CD4-positive, alpha-beta T cell treated with Interleukin-17A for 4 hours (primary cell): Measurements from ENCODE around the gene CHIC2.

Experiments used
- DNase-seq: peaks from one replicate; pipeline ENCODE4 v3.0.0-alpha.2; 2020; ENCODE audit warnings: mixed read lengths

The CHIC2 gene

DNA sequence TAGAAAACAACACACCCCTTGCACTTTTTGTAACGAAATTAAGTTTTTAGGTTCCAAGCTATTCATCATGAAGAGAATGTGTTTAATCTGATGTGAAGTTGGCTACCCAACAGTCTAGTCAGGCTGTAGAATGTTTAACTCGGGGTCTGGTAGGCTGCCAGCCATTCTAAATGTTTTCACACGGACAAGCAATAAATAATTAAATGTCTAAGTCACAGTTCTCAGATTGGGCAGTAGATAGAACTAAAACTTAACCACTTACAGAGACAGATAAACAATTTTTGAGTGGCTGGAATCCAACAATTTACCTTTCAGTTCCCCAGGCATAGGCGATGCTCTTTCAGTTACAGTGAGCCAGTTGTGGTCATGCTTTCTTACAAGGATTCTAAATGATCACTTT, 66.5 kb downstream of the CHIC2 start:
- DNase-seq = no peak

DNA sequence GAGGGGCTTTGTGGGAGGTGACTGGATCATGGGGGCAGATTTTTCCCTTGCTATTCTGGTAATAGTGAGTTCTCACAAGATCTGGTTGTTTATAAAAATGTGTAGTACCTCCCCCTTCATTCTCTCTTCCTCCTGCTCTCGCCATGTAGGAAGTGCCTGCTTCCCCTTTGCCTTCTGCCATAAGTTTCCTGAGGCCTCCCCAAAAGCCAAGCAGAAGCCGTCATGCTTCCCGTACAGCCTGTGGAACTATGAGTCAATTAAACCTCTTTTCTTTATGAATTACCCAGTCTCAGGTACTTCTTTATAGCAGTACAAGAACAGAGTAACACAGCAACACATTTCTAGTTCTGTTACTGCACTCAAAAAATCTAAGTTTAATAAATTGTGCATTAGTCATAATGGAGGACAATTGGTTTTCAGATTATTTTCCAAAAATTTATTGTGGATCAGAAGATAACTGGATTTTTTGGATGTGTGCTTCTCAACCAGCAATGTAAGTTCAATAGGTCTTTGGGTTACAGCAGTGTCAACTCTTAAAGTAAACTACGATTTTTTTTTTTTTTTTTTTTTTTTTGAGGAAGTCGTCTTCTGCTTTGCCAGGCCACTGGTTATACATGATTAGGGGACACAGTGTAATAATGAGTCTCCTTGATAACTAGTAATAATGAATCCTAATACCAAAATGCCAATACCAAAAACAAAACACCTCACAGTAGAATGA, 69.9 kb downstream of the CHIC2 start:
- DNase-seq = no peak

DNA sequence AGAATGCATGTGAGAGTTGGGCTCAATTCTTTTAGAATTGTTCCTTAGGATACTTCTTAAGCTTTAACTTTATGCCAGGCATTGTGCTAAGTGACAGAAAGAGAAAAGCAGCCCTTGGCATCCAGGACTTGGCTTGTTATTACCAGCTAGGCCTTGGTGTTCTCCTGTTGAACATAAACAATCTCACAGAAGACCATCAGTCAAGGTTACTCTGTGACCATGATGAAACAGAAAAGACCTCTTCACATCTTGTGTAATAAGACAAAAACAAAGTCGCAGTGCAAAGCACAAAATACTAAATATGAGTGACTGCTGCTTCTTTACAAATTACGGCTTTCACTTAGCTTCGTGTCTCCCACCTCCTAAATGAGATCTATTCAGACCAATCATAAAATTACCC, 71.6 kb downstream of the CHIC2 start:
- no peak for DNase-seq

DNA sequence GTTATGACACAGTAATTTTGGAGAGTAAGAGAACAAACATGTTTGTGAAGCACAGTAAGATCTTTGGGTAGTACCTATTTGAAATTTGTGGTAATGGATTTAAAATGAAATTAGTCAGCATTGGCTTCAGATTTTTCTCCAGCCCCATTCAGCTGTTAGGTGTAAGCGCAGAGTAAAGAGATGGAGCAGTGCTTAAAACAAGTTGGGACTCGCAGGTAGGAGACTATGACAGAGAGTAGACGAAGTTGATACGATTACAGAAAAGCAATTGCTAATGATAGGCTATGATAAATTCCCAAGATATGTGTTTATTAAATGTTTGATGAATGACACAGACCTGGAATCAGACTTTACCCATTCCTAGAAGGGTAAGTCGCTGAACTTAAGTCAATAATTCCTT, 72.6 kb downstream of the CHIC2 start:
- DNase-seq = no peak

DNA sequence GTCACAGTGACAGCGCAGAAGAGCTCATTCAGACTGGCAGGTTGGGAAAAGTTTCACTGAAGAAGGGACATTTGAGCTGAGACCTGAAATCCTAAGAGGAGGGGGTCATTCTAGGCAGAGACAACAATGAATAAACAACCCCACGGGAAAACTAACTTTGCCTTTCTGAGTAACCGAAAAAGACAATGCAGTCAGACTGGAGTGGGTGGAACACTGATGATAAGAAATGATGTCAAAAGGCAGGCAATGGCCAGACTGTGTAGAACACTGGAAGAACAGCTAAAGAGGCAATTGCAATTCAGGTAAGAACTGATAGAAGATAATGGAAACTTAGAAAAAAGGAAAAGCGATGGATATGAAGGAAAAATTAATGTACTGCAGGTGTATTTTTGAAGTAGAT, 73.8 kb downstream of the CHIC2 start:
- DNase-seq = no peak

DNA sequence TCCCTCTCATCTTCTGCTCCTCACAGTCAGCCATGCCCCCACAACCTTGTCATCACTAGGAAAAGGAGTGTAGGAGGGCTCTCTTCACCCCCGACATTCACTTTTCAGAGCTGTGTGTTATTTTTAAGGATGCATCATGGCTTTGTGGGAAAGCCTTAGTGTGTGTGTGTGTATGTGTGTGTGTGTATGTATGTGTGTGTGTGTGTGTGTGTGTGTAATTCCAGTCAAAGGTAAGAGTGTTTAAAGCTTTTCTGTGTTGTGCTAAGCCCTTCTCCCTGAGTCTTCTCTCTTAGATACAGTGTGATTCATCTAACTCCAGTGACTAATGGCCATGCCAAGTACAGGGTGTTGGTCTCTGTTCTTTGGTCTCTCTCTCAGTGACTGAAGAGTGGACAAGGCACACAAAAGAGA, 76.6 kb downstream of the CHIC2 start:
- DNase-seq = no peak

DNA sequence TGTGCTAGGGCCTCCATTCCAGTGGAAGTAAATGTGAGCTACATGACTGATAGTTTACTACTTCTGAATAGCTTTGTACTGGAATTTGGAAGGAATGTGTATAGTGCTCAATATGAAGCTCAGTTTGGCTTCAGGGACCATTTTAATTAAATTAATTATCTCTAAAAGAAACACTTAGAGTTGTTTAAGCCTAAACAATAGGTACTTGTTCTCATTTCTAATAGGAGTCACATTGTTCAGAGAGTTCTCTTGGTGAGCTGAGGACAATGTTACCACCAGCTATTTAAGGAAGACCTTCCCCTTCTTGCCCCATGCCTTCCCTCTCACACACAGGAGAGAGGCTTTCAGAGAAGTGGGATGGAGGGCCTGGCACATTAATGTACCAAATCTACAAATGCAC, 78.3 kb downstream of the CHIC2 start:
- no peak for DNase-seq

DNA sequence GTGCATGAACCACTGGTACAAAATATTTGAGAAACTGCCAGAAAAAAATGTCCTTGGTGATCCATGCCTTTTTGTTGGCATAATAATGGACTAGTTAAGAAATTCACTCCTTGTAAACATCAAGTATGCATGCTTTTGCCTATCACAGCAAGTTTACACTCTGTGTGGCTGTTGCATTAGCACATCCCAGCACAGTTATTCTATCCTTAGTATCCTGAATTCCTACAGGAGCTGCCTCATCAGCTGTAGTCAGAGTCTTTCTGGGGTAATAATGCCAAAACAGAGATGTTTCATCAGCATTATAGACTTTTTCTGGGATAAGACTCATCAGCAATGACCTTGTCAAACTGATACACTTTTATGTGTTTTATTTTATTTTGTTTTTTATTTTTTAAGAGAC, 82.8 kb downstream of the CHIC2 start:
- no peak for DNase-seq

DNA sequence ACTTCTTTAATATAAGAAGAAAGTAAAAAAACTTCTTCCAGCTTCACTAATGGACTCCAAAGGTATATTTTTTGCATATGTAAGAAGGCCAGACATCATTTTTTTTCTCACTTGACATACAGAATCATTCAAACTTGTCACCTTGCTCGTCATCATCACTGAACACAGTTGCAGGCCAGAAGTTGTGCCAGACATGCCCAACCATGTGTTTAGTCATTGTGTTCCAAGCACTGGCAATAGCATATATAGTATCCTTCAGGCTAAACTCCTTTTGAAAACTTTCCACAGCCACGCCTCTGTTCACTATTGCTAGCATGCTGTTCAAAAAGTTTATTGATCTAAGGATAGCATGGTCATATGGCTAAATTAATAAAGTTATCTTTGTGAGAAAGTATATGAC, 83.3 kb downstream of the CHIC2 start:
- DNase-seq = no peak

DNA sequence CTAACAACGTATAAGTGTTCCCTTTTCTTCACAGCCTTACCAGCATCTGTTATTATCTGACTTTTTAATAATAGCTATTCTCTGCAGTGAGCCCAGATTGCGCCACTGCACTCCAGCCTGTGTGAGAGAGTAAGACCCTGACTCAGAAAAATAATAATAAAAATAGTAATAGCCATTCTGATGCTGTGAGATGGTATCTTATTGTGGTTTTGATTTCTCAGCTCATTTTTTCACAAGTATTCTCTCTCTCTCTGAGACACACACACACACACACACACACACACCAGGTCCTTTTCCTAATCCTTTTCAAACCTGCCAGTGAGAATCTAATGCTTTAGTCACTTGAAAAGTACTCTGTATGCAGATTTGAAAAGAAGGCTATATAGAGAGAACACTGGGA, 89.8 kb downstream of the CHIC2 start:
- no peak for DNase-seq

DNA sequence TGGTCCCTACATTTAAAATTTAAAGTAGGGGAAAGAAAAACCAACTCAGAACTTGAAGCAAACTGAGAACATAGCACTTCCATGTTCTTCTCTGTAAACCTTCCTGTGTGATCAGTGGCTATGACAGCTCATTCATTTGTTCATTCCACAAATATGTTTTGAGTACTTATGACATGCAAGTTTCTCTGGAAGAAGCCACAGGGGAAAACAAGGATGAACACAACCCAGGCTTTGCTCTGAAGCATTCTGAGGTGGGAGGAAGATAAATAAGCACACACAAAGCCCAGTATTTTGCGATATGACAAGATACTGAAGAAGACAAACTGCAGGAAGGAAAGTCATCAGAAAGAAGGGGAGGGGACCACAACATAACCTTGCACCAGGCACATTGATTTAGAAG, 96.4 kb downstream of the CHIC2 start:
- no peak for DNase-seq

DNA sequence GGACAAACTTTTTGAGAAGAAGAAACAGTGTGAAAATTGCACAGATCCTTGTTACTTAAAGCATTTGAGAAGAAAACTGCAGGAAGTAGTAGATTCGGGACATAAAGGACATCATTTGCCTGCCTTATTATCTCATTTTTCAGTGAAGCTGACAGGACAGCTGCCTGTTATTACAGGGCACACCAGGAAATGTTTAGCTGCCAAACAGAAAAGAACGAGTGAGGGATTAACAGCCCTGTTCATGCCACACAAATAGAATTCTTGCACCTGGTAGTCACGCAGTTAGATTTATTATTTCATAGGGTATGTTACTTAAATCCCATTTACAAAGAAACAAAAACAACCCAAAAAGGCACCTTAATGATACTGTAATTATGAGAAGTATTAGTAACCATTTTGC, 100.6 kb downstream of the CHIC2 start:
- no peak for DNase-seq

DNA sequence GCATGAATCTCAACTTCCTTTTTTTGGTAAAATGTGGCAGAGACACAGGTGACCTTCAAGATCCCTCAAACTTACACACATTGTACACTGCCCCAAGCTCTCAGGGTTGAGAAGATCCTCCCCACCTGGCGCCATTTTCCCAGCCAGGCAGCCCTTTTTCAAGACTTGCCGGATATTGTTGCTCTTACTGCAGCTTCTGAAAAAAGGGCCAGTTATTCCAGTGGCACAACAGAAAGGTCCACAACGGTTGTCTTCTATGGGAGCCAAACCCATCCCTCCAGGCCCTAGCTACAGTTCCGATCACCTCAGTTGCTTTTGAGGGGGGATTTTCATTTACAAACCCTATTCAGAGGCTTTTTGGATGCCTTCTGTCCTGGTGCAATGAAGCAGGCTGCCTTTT, 101.1 kb downstream of the CHIC2 start:
- DNase-seq = no peak

DNA sequence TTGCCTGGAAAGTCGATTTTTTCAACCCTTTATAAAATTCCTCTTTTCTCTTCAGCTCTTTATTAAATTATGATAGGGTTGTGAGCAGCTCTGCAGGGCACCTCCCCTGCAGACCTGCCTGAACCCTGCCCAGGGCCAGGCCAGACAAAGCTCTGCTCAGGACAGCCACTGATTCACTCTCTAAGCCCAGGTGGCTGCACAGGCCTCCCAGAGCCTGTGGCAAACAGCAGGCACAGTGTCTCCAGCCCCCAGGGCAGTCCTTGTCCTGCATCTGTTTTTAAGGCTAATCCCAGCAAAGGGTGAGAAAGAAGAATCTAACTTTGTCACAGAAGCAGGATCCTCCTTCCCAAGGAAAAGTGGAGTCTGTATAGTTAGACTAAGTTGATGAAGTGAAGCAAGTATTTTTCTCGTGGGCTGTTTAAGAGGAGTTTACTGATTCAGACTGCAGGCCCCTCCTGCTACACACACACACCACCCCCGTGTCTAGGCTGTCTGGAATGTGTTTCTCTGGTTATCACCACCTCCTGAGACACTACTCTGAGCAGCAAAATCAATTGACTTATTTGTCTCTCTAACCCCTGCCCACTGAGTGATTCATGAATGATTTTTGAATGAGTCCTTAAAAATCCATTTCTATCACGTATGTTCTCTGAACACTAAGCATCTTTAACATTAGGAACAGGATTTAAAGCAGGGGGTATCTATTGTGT, 101.7 kb downstream of the CHIC2 start:
- DNase-seq = no peak

DNA sequence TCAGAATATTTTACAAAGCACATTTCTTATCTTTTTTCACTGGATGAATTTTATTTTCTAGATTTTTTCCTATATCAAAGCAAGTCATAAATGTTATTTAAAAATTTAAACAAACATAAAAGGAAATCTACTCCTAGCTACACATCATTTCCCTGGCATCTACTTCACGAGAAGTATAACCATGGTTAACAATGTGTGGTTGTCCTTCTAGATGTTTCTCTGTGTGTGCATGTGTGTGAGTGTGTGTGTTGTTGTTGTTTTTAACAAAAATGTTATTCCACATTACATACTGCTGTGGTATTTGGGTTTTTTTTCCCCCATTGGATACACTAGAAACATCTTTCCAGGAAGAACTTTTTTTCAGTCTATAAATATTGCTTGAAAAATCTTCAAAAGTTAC, 103.1 kb downstream of the CHIC2 start:
- DNase-seq = no peak

DNA sequence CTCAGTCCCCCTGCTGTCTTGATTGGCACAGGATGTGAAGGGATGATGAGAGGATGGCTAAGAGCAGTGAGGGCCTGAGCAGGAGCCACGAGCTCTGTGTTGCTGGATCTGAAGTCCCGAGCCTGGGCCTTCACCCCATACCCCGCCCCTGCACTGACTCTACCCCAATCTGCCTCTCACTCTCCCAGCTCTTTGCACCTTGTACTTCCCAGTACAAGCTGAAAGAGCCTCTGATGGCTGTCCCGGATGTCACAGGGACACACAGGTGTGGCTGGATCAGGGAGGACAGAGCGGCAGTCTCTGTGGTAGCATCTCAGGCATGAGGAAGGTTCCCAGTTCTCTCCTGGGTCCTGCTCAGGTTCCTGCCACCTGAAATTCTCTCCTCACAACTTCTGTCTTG, 103.6 kb downstream of the CHIC2 start:
- no peak for DNase-seq
